ENCODE results near the gene RIMS4. TPM values are rescaled to one million over a fixed set of nuclear protein-coding genes. Genes with fewer than 3 reads are reported as not detected.

RIMS4 gene
- total RNA-seq, 1 donor from 2014 or later, result 6.3 TPM

- H3K27me3 Mint-ChIP-seq, result peaks cover 18% of the 10 kb centered on the region
- no peaks in the 10 kb centered on the region for H3K4me1 Mint-ChIP-seq (ENCODE audit: low read depth)
- DNase-seq (ENCODE audit: low spot score, unreplicated experiment), result no peak
- no peak overlapping the region for H3K4me3 Mint-ChIP-seq (ENCODE audit: low read depth)
- no peak for TF ChIP-seq CTCF (IDR thresholded peaks at IDR 0.05; ENCODE audit: unreplicated experiment)
- no peaks in the 10 kb centered on the region for H3K36me3 Mint-ChIP-seq (ENCODE audit: insufficient read depth)
- no peak overlapping the region for H3K27ac Mint-ChIP-seq
- H3K9me3 Mint-ChIP-seq (ENCODE audit: low read depth), result peaks cover 5% of the 10 kb centered on the region
Observed at GRCh38 chr20:44832724-44833123, 22.4 kb upstream of the RIMS4 start.

DNA sequence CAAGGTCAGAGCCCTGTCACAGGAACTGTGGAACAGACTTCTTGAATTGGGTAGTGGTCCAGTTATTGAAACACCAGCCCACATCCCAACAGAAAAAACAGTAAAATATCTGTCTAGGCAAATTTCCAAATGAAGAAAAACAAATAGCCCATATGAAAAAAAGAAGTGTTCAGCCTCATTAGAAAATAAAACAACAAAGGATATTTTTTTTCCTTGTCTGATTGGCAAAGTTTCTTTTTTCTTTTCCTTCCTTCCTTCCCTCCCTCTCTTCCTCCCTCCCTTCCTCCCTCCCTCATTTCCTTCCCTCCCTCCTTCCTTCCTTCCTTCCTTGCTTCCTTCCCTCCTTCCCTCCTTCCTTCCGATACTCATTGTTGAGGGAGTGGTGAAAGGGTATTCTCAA lies 20.6 kb upstream of the RIMS4 start:
- Mint-ChIP-seq H3K27me3 (peaks cover 18% of the 10 kb centered on the region), H3K27ac (no peak overlapping the region), H3K9me3 (ENCODE audit: low read depth) (peaks cover 5% of the 10 kb centered on the region), H3K4me1 (ENCODE audit: low read depth) (no peaks in the 10 kb centered on the region), H3K4me3 (ENCODE audit: low read depth) (no peak overlapping the region), H3K36me3 (ENCODE audit: insufficient read depth) (no peaks in the 10 kb centered on the region)
- no peak for TF ChIP-seq CTCF (IDR thresholded peaks at IDR 0.05; ENCODE audit: unreplicated experiment)
- DNase-seq (ENCODE audit: low spot score, unreplicated experiment), result no peak

GRCh38 chr20:44830523-44830922 lies 20.2 kb upstream of the RIMS4 start:
- TF ChIP-seq CTCF (IDR thresholded peaks at IDR 0.05; ENCODE audit: unreplicated experiment), result no peak
- Mint-ChIP-seq H3K4me1 (ENCODE audit: low read depth) (no peaks in the 10 kb centered on the region), H3K27ac (no peak overlapping the region), H3K36me3 (ENCODE audit: insufficient read depth) (no peaks in the 10 kb centered on the region), H3K9me3 (ENCODE audit: low read depth) (peaks cover 5% of the 10 kb centered on the region), H3K4me3 (ENCODE audit: low read depth) (no peak overlapping the region), H3K27me3 (peaks cover 18% of the 10 kb centered on the region)
- DNase-seq (ENCODE audit: low spot score, unreplicated experiment), result no peak

GRCh38 chr20:44829688-44830087 lies 19.3 kb upstream of the RIMS4 start:
- Mint-ChIP-seq H3K27ac (no peak overlapping the region), H3K4me3 (ENCODE audit: low read depth) (no peak overlapping the region)
- no peak for TF ChIP-seq CTCF (IDR thresholded peaks at IDR 0.05; ENCODE audit: unreplicated experiment)

DNA sequence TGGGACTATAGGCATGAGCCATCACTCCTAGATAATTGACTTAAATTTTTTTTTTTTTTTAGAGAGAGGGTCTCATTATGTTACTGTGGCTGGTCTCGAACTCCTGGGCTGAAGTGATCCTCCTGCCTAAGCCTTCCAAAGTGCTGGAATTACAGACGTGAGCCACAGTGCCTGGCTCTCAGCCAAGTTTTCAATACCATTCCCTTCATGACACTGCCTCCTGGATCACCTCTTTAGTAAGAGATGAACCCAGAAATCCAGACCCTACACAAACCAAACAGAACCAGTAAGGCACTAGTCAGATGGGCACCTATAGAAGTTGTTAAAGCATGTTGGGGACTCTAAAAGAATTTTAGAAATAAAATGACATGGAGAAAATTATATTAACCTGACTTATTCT lies 18.3 kb upstream of the RIMS4 start:
- Mint-ChIP-seq H3K4me1 (ENCODE audit: low read depth) (no peaks in the 10 kb centered on the region), H3K4me3 (ENCODE audit: low read depth) (no peak overlapping the region), H3K36me3 (ENCODE audit: insufficient read depth) (no peaks in the 10 kb centered on the region), H3K27ac (no peak overlapping the region), H3K9me3 (ENCODE audit: low read depth) (peaks cover 5% of the 10 kb centered on the region), H3K27me3 (peaks cover 14% of the 10 kb centered on the region)
- TF ChIP-seq CTCF (IDR thresholded peaks at IDR 0.05; ENCODE audit: unreplicated experiment), result no peak
- no peak for DNase-seq (ENCODE audit: low spot score, unreplicated experiment)

More at GRCh38 chr20:44829688-44830087, 19.3 kb upstream of the RIMS4 start:
- Mint-ChIP-seq H3K36me3 (ENCODE audit: insufficient read depth) (no peaks in the 10 kb centered on the region), H3K4me1 (ENCODE audit: low read depth) (no peaks in the 10 kb centered on the region), H3K27me3 (peaks cover 14% of the 10 kb centered on the region), H3K9me3 (ENCODE audit: low read depth) (peaks cover 5% of the 10 kb centered on the region)
- DNase-seq (ENCODE audit: low spot score, unreplicated experiment), result no peak
